H1 (cell line): ENCODE results near the gene LSG1. TPM values are rescaled to one million over a fixed set of nuclear protein-coding genes. Genes with fewer than 3 reads are reported as not detected.

Source experiments
- RFX5 ChIP-seq: IDR thresholded peaks from 2 replicates; pipeline ENCODE4 v1.6.1; 2011; ENCODE audit warnings: low read depth, low read length, improper control_type of control experiment, borderline replicate concordance
- TAF1 ChIP-seq: IDR thresholded peaks from 2 replicates; pipeline ENCODE4 v1.6.1; 2011; ENCODE audit warnings: mild to moderate bottlenecking, low read depth, low read length
- polyA plus RNA-seq, 7 experiments: library from polyadenylated mRNA; depleted of rRNA in 3 of 7; stranded (reverse) in 5 of 7; unstranded in 2 of 7; fragments of >200 nt in 5 of 7; fragments of 200-250 nt in 2 of 7; gene quantifications; 1 replicate in 5 of 7; 2 replicates in 1 of 7; 4 replicates in 1 of 7; pipeline versions ENCODE4 v1.2.1 to v1.2.3, GENCODE V29; 2011 to 2013; ENCODE audit warnings: missing spikeins in 2 of 7, mixed read lengths in 2 of 7
- total RNA-seq: library from RNA; stranded (reverse); fragmentation: NEBNext Ultra II Directional; extraction: Animal tissue kit (Norgen Biotek cat#: 25700); gene quantifications from 2 replicates; pipeline ENCODE4 v1.2.1, GENCODE V29; 2021
- TF ChIP-seq, protein P1 (sequence below): IDR thresholded peaks from 2 replicates; pipeline ENCODE4 v1.6.1; 2012; ENCODE audit warnings: low read length, inconsistent platforms

LSG1 gene
- total and polyA plus RNA-seq, 2 of the 8 experiments (the other 6 are each of a cell fraction or from before 2014, with no cell fraction given) = 23.7 to 47.6 TPM

- TF ChIP-seq, protein P1, sequence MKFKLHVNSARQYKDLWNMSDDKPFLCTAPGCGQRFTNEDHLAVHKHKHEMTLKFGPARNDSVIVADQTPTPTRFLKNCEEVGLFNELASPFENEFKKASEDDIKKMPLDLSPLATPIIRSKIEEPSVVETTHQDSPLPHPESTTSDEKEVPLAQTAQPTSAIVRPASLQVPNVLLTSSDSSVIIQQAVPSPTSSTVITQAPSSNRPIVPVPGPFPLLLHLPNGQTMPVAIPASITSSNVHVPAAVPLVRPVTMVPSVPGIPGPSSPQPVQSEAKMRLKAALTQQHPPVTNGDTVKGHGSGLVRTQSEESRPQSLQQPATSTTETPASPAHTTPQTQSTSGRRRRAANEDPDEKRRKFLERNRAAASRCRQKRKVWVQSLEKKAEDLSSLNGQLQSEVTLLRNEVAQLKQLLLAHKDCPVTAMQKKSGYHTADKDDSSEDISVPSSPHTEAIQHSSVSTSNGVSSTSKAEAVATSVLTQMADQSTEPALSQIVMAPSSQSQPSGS = no peak
- no peak for TF ChIP-seq RFX5
- no peak for TF ChIP-seq TAF1
- TF ChIP-seq, all 59 proteins: peak for 0
Measured at GRCh38 chr3:194609601-194610000, 62.4 kb downstream of the LSG1 start (continued).
